C4-2B (cell line): ENCODE results near the gene EPN2.

Experiments
- ZFX ChIP-seq: fragments of 450-650 bp; IDR thresholded peaks from 2 replicates; pipeline ENCODE4 v1.6.1; 2017
- TF ChIP-seq, protein P1 (sequence below): fragments of 450-650 bp; conservative IDR thresholded peaks from 2 replicates; pipeline ENCODE4 v1.5.1; 2017; ENCODE audit warnings: mild to moderate bottlenecking

DNA sequence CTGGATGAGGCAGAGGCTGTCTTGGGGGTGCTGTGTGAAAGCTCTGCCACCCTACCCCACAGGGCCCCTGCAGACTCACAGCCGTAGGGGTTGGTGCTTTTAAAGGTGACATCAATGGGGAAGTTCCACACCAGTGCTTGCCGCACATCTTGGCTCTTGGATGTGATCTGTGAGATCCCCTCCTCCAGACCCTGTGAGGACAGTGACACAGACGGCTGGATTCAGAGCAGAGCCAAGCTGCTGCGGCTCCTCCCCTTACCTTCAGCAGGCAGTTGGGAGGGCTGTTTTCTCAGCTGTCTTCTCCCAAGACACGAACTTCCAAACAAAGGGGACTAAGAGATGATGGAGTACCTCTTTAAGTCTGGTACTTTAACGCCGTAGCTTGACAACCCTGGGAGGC is 120.6 kb downstream of the EPN2 start:
- TF ChIP-seq, protein P1, sequence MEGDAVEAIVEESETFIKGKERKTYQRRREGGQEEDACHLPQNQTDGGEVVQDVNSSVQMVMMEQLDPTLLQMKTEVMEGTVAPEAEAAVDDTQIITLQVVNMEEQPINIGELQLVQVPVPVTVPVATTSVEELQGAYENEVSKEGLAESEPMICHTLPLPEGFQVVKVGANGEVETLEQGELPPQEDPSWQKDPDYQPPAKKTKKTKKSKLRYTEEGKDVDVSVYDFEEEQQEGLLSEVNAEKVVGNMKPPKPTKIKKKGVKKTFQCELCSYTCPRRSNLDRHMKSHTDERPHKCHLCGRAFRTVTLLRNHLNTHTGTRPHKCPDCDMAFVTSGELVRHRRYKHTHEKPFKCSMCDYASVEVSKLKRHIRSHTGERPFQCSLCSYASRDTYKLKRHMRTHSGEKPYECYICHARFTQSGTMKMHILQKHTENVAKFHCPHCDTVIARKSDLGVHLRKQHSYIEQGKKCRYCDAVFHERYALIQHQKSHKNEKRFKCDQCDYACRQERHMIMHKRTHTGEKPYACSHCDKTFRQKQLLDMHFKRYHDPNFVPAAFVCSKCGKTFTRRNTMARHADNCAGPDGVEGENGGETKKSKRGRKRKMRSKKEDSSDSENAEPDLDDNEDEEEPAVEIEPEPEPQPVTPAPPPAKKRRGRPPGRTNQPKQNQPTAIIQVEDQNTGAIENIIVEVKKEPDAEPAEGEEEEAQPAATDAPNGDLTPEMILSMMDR, result no peak
- TF ChIP-seq ZFX, result no peak
